NB4 (cell line): ENCODE results near the gene UST.

ENCODE experiments used
- CTCF ChIP-seq: IDR thresholded peaks from one replicate; pipeline ENCODE4 v1.5.1; 2012; ENCODE audit warnings: low read depth, low read length
- MYC ChIP-seq: IDR thresholded peaks from 2 replicates; pipeline ENCODE4 v1.6.1; 2011; ENCODE audit warnings: low read depth, low read length
- POLR2A ChIP-seq: IDR thresholded peaks from 2 replicates; pipeline ENCODE4 v1.6.1; 2011; ENCODE audit warnings: mild to moderate bottlenecking; ENCODE audit not compliant: insufficient read length; ENCODE audit errors: extremely low read depth

- TF ChIP-seq MYC (no peak), CTCF (no peak), POLR2A (no peak)
Measured at GRCh38 chr6:148830614-148831013, 83.8 kb downstream of the UST start.
